ENCODE data around the gene AMH. TPM values are rescaled to one million over a fixed set of nuclear protein-coding genes. Genes with fewer than 3 reads are reported as not detected.

AMH gene
- total and polyA plus RNA-seq, 2 experiments from 2014 or later, result 1.9 to 6.8 TPM

DNA sequence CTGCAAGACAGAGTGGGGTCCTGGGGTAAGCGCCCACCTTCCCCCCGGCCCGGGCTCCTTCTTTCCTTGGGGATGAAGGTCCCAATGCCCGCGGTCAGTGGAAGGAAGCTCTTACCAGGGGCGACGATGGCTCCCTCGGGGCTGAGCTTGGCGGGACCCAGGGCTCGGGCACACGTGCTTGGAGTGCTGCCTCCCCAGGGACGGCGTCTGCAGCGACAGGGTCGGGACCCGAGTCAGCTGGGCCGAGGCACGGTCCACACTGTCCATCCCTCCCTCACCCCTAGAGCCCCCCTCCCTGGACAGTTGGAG, 3.6 kb downstream of the AMH start (continued):
- TF ChIP-seq, protein P1, sequence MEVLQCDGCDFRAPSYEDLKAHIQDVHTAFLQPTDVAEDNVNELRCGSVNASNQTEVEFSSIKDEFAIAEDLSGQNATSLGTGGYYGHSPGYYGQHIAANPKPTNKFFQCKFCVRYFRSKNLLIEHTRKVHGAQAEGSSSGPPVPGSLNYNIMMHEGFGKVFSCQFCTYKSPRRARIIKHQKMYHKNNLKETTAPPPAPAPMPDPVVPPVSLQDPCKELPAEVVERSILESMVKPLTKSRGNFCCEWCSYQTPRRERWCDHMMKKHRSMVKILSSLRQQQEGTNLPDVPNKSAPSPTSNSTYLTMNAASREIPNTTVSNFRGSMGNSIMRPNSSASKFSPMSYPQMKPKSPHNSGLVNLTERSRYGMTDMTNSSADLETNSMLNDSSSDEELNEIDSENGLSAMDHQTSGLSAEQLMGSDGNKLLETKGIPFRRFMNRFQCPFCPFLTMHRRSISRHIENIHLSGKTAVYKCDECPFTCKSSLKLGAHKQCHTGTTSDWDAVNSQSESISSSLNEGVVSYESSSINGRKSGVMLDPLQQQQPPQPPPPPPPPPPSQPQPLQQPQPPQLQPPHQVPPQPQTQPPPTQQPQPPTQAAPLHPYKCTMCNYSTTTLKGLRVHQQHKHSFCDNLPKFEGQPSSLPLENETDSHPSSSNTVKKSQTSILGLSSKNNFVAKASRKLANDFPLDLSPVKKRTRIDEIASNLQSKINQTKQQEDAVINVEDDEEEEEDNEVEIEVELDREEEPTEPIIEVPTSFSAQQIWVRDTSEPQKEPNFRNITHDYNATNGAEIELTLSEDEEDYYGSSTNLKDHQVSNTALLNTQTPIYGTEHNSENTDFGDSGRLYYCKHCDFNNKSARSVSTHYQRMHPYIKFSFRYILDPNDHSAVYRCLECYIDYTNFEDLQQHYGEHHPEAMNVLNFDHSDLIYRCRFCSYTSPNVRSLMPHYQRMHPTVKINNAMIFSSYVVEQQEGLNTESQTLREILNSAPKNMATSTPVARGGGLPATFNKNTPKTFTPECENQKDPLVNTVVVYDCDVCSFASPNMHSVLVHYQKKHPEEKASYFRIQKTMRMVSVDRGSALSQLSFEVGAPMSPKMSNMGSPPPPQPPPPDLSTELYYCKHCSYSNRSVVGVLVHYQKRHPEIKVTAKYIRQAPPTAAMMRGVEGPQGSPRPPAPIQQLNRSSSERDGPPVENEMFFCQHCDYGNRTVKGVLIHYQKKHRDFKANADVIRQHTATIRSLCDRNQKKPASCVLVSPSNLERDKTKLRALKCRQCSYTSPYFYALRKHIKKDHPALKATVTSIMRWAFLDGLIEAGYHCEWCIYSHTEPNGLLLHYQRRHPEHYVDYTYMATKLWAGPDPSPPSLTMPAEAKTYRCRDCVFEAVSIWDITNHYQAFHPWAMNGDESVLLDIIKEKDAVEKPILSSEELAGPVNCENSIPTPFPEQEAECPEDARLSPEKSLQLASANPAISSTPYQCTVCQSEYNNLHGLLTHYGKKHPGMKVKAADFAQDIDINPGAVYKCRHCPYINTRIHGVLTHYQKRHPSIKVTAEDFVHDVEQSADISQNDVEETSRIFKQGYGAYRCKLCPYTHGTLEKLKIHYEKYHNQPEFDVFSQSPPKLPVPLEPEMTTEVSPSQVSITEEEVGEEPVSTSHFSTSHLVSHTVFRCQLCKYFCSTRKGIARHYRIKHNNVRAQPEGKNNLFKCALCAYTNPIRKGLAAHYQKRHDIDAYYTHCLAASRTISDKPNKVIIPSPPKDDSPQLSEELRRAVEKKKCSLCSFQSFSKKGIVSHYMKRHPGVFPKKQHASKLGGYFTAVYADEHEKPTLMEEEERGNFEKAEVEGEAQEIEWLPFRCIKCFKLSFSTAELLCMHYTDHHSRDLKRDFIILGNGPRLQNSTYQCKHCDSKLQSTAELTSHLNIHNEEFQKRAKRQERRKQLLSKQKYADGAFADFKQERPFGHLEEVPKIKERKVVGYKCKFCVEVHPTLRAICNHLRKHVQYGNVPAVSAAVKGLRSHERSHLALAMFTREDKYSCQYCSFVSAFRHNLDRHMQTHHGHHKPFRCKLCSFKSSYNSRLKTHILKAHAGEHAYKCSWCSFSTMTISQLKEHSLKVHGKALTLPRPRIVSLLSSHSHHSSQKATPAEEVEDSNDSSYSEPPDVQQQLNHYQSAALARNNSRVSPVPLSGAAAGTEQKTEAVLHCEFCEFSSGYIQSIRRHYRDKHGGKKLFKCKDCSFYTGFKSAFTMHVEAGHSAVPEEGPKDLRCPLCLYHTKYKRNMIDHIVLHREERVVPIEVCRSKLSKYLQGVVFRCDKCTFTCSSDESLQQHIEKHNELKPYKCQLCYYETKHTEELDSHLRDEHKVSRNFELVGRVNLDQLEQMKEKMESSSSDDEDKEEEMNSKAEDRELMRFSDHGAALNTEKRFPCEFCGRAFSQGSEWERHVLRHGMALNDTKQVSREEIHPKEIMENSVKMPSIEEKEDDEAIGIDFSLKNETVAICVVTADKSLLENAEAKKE (CRISPR knock-in tag; IDR thresholded peaks at IDR 0.05), result no peak
- TF ChIP-seq STAT1 (IDR thresholded peaks at IDR 0.05; ENCODE audit: unreplicated experiment), result no peak

DNA sequence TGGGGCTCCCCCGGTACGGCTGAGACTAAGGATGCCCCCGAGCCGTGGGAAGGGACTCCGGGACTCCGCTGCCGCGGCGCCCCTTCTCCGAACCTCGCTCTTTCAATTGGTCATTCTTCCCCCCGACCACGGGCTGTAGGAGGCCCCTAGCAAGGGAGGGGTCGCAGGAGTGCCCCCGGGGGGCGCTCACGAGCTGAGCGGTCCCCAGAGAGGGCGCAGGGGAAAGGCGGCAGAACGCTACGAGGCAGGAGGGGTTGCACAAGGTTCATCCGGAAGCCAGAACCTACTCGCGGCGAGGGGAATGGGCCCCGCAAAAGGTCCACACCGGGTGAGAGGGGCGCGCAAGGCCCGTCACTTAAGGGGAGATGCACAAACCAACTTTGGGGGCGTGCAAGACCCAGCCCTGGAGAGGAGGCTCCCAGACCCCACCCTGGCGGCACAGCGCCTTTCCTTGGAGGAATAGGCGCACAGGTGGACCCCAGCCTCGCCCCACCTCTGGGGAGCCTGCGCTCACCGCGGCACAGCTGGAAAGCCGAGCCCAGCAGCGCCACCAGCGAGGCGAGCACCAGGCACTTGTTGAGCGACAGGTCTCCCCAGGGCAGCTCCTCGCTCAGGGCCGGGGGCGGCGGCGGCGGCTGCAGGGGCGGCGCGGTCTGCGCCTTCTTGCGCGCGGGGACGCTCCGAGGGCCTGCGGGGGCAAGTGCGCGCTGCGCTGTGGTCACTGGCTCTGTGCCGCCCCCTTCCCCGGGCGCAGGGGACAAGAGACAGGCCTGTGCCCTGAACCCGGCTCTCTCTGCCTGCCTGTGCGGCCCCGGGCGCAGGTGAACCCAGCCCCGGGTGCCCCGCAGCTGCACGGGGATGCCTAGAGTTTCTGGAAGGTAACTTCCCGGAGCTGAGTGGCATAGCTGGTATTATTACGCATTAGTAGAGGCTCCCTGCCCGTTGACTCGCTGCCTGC, 4.3 kb downstream of the AMH start:
- no peak overlapping the region for H3K27ac Mint-ChIP-seq
- peak overlapping the region; percentile 69 for H3K4me3 Mint-ChIP-seq
- H3K4me1 Mint-ChIP-seq, result peaks cover 3% of the 10 kb centered on the region; the same call in 2 of the 3 replicates
- Histone ChIP-seq H3K4me1 (ENCODE audit: insufficient read depth) (peaks cover 5% of the 10 kb centered on the region; the same call in 1 of the 2 replicates), H3F3A (replicated peaks; ENCODE audit: low read depth) (peaks cover 4% of the 10 kb centered on the region; the same call in 1 of the 2 replicates), H3K9me2 (ENCODE audit: insufficient read depth) (no peaks in the 10 kb centered on the region), H4K20me1 (replicated peaks; ENCODE audit: insufficient read depth) (no peaks in the 10 kb centered on the region), H3K27me3 (ENCODE audit: insufficient read depth) (peaks cover 21% of the 10 kb centered on the region), H3K4me2 (peak overlapping the region; percentile 93), H3K36me3 (ENCODE audit: insufficient read depth) (no peaks in the 10 kb centered on the region), H2AFZ (peak overlapping the region; percentile 98), H3K27ac (ENCODE audit: low read depth) (no peak overlapping the region), H3K79me2 (replicated peaks; ENCODE audit: insufficient read depth) (no peaks in the 10 kb centered on the region), H3K4me3 (peak overlapping the region; percentile 69)
- no peaks in the 10 kb centered on the region for H3K9me3 Mint-ChIP-seq
- no peaks in the 10 kb centered on the region for H3K36me3 Mint-ChIP-seq (ENCODE audit: low read depth)
- peaks cover 37% of the 10 kb centered on the region for H3K27me3 Mint-ChIP-seq (ENCODE audit: insufficient read depth, low read depth, poor library complexity)
- TF ChIP-seq, protein P2, sequence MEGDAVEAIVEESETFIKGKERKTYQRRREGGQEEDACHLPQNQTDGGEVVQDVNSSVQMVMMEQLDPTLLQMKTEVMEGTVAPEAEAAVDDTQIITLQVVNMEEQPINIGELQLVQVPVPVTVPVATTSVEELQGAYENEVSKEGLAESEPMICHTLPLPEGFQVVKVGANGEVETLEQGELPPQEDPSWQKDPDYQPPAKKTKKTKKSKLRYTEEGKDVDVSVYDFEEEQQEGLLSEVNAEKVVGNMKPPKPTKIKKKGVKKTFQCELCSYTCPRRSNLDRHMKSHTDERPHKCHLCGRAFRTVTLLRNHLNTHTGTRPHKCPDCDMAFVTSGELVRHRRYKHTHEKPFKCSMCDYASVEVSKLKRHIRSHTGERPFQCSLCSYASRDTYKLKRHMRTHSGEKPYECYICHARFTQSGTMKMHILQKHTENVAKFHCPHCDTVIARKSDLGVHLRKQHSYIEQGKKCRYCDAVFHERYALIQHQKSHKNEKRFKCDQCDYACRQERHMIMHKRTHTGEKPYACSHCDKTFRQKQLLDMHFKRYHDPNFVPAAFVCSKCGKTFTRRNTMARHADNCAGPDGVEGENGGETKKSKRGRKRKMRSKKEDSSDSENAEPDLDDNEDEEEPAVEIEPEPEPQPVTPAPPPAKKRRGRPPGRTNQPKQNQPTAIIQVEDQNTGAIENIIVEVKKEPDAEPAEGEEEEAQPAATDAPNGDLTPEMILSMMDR (conservative IDR thresholded peaks at IDR 0.05; ENCODE audit: low read depth in 2 of 2), result peak; percentile 62 to 73
- TF ChIP-seq ZNF114 (CRISPR knock-in tag; IDR thresholded peaks at IDR 0.05), result no peak
- no peak for TF ChIP-seq STAT1 (IDR thresholded peaks at IDR 0.05; ENCODE audit: unreplicated experiment)
- 0 out of 2 replicates have a peak, but pooled peaks have one; percentile 35 for TF ChIP-seq POLR2AphosphoS5 (IDR thresholded peaks at IDR 0.05; ENCODE audit: low read depth)
- no peak for TF ChIP-seq EZH2phosphoT487 (IDR thresholded peaks at IDR 0.05; ENCODE audit: unreplicated experiment)
- TF ChIP-seq ZNF331 (CRISPR knock-in tag; IDR thresholded peaks at IDR 0.05; ENCODE audit: low read depth), result no peak
- TF ChIP-seq, protein P3, sequence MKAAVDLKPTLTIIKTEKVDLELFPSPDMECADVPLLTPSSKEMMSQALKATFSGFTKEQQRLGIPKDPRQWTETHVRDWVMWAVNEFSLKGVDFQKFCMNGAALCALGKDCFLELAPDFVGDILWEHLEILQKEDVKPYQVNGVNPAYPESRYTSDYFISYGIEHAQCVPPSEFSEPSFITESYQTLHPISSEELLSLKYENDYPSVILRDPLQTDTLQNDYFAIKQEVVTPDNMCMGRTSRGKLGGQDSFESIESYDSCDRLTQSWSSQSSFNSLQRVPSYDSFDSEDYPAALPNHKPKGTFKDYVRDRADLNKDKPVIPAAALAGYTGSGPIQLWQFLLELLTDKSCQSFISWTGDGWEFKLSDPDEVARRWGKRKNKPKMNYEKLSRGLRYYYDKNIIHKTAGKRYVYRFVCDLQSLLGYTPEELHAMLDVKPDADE (IDR thresholded peaks at IDR 0.05), result no peak
- peak; percentile 87 for DNase-seq (ENCODE audit: low spot score)
- peak; percentile 35 for ATAC-seq

Measured in GM23338 (cell line).